H4 (cell line): ENCODE data around the gene PRAMEF17. TPM values are rescaled to one million over a fixed set of nuclear protein-coding genes. Genes with fewer than 3 reads are reported as not detected.

ENCODE experiments used
- total RNA-seq: library from RNA; depleted of rRNA; stranded (reverse); fragments of >200 nt; shearing (Covaris generic); gene quantifications from 2 replicates; pipeline ENCODE4 v1.2.3, GENCODE V29; 2014; rRNA removed

The PRAMEF17 gene
- total RNA-seq, 1 experiment from 2014 or later = not detected

Other genes with a start within 250 kb of the PRAMEF17 start
- not detected in 2 replicates for gene PRAMEF26, start 233.6 kb upstream of the PRAMEF17 start, total RNA-seq
- not detected in 2 replicates for gene HNRNPCL4, start 224.0 kb upstream of the PRAMEF17 start, total RNA-seq
- gene PRAMEF9, start 217.8 kb upstream of the PRAMEF17 start, total RNA-seq = not detected in 2 replicates
- gene PRAMEF13, start 188.2 kb upstream of the PRAMEF17 start, total RNA-seq = not detected in 2 replicates
- not detected in 2 replicates for gene PRAMEF18, start 163.5 kb upstream of the PRAMEF17 start, total RNA-seq
- not detected in 2 replicates for gene PRAMEF5, start 135.4 kb upstream of the PRAMEF17 start, total RNA-seq
- not detected in 2 replicates for gene PRAMEF8, start 104.5 kb upstream of the PRAMEF17 start, total RNA-seq
- gene PRAMEF33, start 86.1 kb upstream of the PRAMEF17 start, total RNA-seq = not detected in 2 replicates
- gene PRAMEF15, start 74.1 kb upstream of the PRAMEF17 start, total RNA-seq = not detected in 2 replicates
- not detected in 2 replicates for gene PRAMEF14, start 42.5 kb upstream of the PRAMEF17 start, total RNA-seq
- not detected in 2 replicates for gene PRAMEF19, start 17.7 kb upstream of the PRAMEF17 start, total RNA-seq
- gene PRAMEF20, start 20.8 kb downstream of the PRAMEF17 start, total RNA-seq = not detected in 2 replicates
- not detected in 2 replicates for gene LRRC38, start 124.4 kb downstream of the PRAMEF17 start, total RNA-seq
- 2.6 and 3.6 TPM in 2 replicates for gene PDPN, start 194.2 kb downstream of the PRAMEF17 start, total RNA-seq